Large intestine (tissue), 3 donors: ENCODE measurements around the gene MYOF. TPM values are rescaled to one million over a fixed set of nuclear protein-coding genes. Genes with fewer than 3 reads are reported as not detected.

Experiments used
- DNase-seq, 2 donors: peaks; one replicate each; pipeline versions ENCODE4 v3.0.0 to v3.0.0-alpha.2; 2013
- H3K27ac ChIP-seq: one replicate; pipeline ENCODE4 v1.5.1; 2013; ENCODE audit warnings: low read length
- H3K27me3 ChIP-seq: 2 replicates; pipeline ENCODE4 v1.6.1; 2013; ENCODE audit warnings: low read length; ENCODE audit not compliant: control insufficient read depth, insufficient read depth
- H3K36me3 ChIP-seq: 2 replicates; pipeline ENCODE4 v1.6.1; 2013; ENCODE audit warnings: low read length; ENCODE audit not compliant: control insufficient read depth, insufficient read depth
- H3K4me1 ChIP-seq: one replicate; pipeline ENCODE4 v1.6.1; 2013; ENCODE audit warnings: low read length; ENCODE audit not compliant: control insufficient read depth, insufficient read depth
- H3K4me3 ChIP-seq: one replicate; pipeline ENCODE4 v1.5.1; 2013; ENCODE audit warnings: low read length
- H3K9me3 ChIP-seq: one replicate; pipeline ENCODE4 v1.6.1; 2013; ENCODE audit warnings: mild to moderate bottlenecking, low read depth, low read length, moderate library complexity; ENCODE audit not compliant: control insufficient read depth
- WGBS: methylation state at CpG from one replicate; pipeline ENCODE4 v1.1.5; 2013; ENCODE audit warnings: low lambda C conversion rate; ENCODE audit not compliant: insufficient coverage; 5-methylcytosine and 5-hydroxymethylcytosine counted together
- polyA plus RNA-seq: library from polyadenylated mRNA; unstranded; fragments of 120-200 nt; gene quantifications from one replicate; pipeline ENCODE4 v1.2.1, GENCODE V29; 2013

MYOF gene
- polyA plus RNA-seq, 1 donor = 31.6 TPM

DNA sequence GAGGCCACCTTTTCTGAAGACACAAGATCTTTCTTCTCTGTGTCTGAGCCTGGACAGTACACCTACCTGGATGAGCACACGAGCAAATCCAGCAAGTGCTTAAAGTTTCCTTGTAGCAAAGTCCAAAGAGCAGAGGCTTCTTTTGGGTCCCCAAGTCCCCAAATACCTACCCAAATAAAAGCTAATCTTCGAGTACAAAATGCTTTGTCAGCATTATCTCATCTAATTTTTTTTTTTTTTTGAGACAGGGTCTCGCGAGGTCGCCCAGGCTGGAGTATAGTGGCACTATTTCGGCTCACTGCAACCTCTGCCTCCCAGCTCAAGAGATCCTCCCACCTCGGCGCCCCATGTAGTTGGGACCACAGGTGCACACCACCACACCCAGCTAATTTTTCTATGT lies 24.6 kb downstream of the MYOF start:
- Histone ChIP-seq H3K4me3 (no peak overlapping the region), H3K36me3 (peaks cover 7% of the 10 kb centered on the region), H3K9me3 (no peaks in the 10 kb centered on the region), H3K27ac (no peak overlapping the region), H3K27me3 (no peaks in the 10 kb centered on the region), H3K4me1 (peaks cover 25% of the 10 kb centered on the region)
- WGBS = no CpG with 5 or more reads among the region's 8 CpGs
- no peak for DNase-seq

DNA sequence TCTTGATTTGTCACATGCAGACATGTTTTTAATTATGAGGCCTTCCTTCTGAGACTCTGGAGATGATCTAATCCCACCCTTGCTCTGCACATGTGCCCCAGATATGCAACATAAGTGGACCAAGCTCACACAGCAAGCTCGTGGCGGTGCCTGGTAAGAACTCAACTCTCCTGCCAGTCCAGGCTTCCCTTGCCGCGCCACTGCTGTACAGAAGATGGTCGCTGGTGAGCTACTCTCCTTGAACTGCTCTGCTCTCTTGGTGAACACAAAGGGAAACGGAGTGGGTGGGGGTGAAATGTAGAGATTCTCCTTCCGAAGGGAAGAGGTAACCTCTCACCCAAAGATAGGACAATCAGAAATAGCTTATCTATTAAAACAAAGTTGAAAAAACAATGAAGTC lies 25.7 kb downstream of the MYOF start:
- peaks cover 22% of the 10 kb centered on the region for H3K4me1 ChIP-seq
- no CpG with 5 or more reads among the region's 7 CpGs for WGBS
- no peak overlapping the region for H3K27ac ChIP-seq
- H3K4me3 ChIP-seq = no peak overlapping the region
- DNase-seq = no peak
- H3K9me3 ChIP-seq = no peaks in the 10 kb centered on the region
- H3K27me3 ChIP-seq = no peaks in the 10 kb centered on the region
- peaks cover 11% of the 10 kb centered on the region for H3K36me3 ChIP-seq

GRCh38 chr10:93454736-93455135 lies 27.4 kb downstream of the MYOF start:
- no peaks in the 10 kb centered on the region for H3K27me3 ChIP-seq
- peaks cover 22% of the 10 kb centered on the region for H3K4me1 ChIP-seq
- H3K36me3 ChIP-seq = peaks cover 16% of the 10 kb centered on the region
- H3K27ac ChIP-seq = no peak overlapping the region
- no peak overlapping the region for H3K4me3 ChIP-seq
- no peak for DNase-seq
- no peaks in the 10 kb centered on the region for H3K9me3 ChIP-seq
- no CpG with 5 or more reads among the region's 7 CpGs for WGBS

DNA sequence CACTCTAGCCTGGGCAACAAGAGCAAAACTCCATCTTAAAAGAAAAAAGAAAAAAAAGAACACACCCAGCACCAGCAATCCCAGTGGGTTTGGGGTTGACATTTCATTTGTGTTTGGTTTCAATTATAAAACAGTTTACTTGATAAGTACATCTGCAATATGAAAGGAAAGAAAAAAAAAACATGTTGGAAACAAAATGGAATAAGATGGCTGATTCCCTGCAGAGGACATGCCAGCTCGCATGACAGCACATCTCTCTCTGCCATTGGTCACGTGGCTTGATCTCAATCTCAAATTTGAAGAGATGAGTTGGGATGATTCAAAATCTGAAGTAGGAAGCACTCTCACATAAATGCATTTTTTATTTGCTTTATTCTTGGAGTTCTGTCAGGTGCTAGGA lies 28.0 kb downstream of the MYOF start:
- peaks cover 17% of the 10 kb centered on the region for H3K4me1 ChIP-seq
- 100% methylated on average over 1 of the region's 2 CpGs for WGBS
- H3K36me3 ChIP-seq = peaks cover 16% of the 10 kb centered on the region
- DNase-seq = no peak
- H3K27me3 ChIP-seq = no peaks in the 10 kb centered on the region
- no peaks in the 10 kb centered on the region for H3K9me3 ChIP-seq
- no peak overlapping the region for H3K27ac ChIP-seq
- no peak overlapping the region for H3K4me3 ChIP-seq

GRCh38 chr10:93452143-93452542 lies 30.0 kb downstream of the MYOF start:
- no peaks in the 10 kb centered on the region for H3K27me3 ChIP-seq
- H3K36me3 ChIP-seq = peaks cover 16% of the 10 kb centered on the region
- H3K4me1 ChIP-seq = peaks cover 2% of the 10 kb centered on the region
- DNase-seq = no peak
- no peak overlapping the region for H3K27ac ChIP-seq
- no peaks in the 10 kb centered on the region for H3K9me3 ChIP-seq
- no peak overlapping the region for H3K4me3 ChIP-seq
- WGBS = no CpG with 5 or more reads among the region's 2 CpGs

- no peak for DNase-seq
These were observed 30.7 kb downstream of the MYOF start for GRCh38 chr10:93451244-93451947.

GRCh38 chr10:93447970-93448369 lies 34.2 kb downstream of the MYOF start:
- no peak for DNase-seq
- Histone ChIP-seq H3K27me3 (no peaks in the 10 kb centered on the region), H3K27ac (no peak overlapping the region), H3K36me3 (peaks cover 17% of the 10 kb centered on the region), H3K4me3 (no peak overlapping the region), H3K4me1 (peaks cover 33% of the 10 kb centered on the region), H3K9me3 (no peaks in the 10 kb centered on the region)
- WGBS = 100% methylated on average over 1 of the region's 3 CpGs

More at GRCh38 chr10:93451244-93451947, 30.7 kb downstream of the MYOF start:
- 67% methylated on average over 3 of the region's 7 CpGs for WGBS
- H3K27me3 ChIP-seq = no peaks in the 10 kb centered on the region
- no peaks in the 10 kb centered on the region for H3K9me3 ChIP-seq
- no peak overlapping the region for H3K27ac ChIP-seq
- peaks cover 4% of the 10 kb centered on the region for H3K4me1 ChIP-seq
- H3K4me3 ChIP-seq = no peak overlapping the region
- peaks cover 16% of the 10 kb centered on the region for H3K36me3 ChIP-seq

- WGBS = 100% methylated on average over 2 of the region's 6 CpGs
- no peak for DNase-seq
- no peaks in the 10 kb centered on the region for H3K9me3 ChIP-seq
- H3K27ac ChIP-seq = no peak overlapping the region
- H3K36me3 ChIP-seq = peaks cover 17% of the 10 kb centered on the region
- no peaks in the 10 kb centered on the region for H3K27me3 ChIP-seq
- peaks cover 42% of the 10 kb centered on the region for H3K4me1 ChIP-seq
- no peak overlapping the region for H3K4me3 ChIP-seq
These were observed 35.1 kb downstream of the MYOF start for GRCh38 chr10:93447019-93447418.

DNA sequence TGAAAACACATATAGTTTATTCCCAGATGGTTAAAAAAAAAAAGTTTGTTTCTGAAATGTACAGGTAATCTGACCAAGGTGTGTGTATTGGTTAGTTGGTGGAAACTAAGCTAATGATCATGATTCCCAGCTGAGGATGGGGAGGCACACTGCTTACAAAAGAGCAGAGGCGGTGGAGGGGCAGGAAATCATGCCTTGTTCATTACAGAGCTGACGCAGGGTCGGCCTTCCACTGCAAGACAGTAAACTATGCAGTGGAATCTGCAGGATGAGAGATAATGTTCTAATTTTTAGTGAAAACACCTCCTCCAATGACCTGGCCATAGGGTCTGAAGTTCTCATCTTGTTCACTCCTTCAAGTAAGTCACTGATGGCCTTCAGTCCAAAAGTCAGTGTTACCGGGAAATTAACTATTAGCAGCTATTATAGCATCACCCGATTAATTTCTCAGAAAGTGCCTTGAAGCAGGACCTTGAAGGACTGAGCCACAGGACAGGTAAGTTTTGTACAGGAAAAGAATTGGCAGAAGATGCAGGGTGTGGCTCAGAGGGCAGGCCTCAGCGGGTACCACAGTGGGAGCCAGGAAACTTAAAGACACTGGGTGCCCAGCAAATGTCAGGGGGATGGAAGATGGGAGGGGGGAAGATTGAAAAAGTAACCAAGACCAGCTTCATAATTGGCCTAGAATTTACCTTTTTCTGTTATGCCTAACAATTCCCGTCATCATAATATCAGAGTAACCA lies 36.0 kb downstream of the MYOF start:
- peak in 1 of 2 donors; percentile 70 for DNase-seq
- peaks cover 10% of the 10 kb centered on the region for H3K36me3 ChIP-seq
- no peak overlapping the region for H3K4me3 ChIP-seq
- H3K27me3 ChIP-seq = no peaks in the 10 kb centered on the region
- peak overlapping the region; percentile 91 for H3K27ac ChIP-seq
- H3K9me3 ChIP-seq = no peaks in the 10 kb centered on the region
- peaks cover 43% of the 10 kb centered on the region for H3K4me1 ChIP-seq
- WGBS = 64% methylated on average over 2 of the region's 7 CpGs

GRCh38 chr10:93445097-93445960 lies 36.8 kb downstream of the MYOF start:
- Histone ChIP-seq H3K27ac (peak overlapping the region; percentile 91), H3K4me3 (no peak overlapping the region), H3K36me3 (peaks cover 5% of the 10 kb centered on the region), H3K4me1 (peaks cover 49% of the 10 kb centered on the region), H3K9me3 (no peaks in the 10 kb centered on the region), H3K27me3 (no peaks in the 10 kb centered on the region)
- DNase-seq = peak; percentile 97 to 98
- WGBS = no CpG with 5 or more reads among the region's 8 CpGs
